ENCODE results near the gene CTDNEP1.

The CTDNEP1 gene

DNA sequence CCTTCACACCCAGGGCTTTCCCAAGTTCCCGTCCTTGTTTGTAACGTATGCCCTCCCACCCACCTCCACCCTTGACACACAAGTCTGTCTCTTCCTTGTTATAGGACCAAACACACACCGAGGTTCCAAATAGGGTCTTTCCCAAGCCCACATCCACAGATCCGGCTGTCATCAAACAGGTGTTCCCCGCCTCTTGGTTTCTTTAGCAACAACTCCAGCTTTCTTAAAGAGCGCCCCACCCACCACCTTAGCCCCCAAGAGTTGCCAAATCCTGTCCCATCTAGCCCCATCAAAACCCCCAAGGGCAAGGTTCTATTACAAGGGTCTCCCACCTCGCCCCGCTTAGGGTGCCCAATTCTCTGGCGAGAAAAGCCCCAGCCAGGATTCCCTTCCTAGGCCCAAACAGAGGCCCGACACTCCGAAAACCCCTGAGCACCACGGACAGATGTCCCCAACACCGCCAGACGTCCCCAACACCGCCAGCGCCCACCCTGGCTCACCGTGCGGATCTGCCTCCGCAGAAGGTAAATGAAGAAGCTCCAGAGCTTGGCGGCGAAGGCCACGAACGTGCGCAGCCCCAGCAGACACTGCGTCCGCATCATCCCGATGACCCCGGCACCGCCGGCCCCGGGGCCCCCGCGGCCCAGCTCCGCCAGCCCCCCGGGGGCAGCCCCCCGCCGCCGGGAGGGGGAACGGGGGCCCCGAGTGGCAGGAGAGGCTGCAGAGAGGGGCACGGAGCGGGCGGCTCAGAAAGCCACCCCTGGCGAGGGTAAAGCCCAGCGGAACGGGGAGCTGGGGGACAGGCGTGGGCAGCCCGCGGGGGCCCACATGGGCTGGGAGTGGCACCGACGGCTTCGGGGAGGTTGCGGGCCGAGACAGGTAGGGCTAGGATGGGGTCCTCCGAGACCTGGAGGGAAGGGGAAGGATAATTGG is 573 bp downstream of the CTDNEP1 start:
- Histone ChIP-seq H3K9me3 (ENCODE audit: insufficient read depth, low read length) (no peaks in the 10 kb centered on the region), H3K4me2 (ENCODE audit: low read length) (peak overlapping the region; percentile 95), H3K4me1 (ENCODE audit: low read length) (peaks cover 16% of the 10 kb centered on the region), H3K27me3 (ENCODE audit: low read depth, low read length) (no peaks in the 10 kb centered on the region), H3K4me3 (ENCODE audit: low read length) (peak overlapping the region; percentile 98), H3K36me3 (replicated peaks; ENCODE audit: low read depth, low read length) (peaks cover 16% of the 10 kb centered on the region), H4K20me1 (ENCODE audit: insufficient read depth, low read length) (peaks cover 8% of the 10 kb centered on the region), H3K27ac (ENCODE audit: low read length) (peak overlapping the region; percentile 94), H2AFZ (ENCODE audit: low read depth, low read length) (no peak overlapping the region), H3K9ac (ENCODE audit: low read length) (peak overlapping the region; percentile 98), H3K79me2 (ENCODE audit: low read length) (peaks cover 67% of the 10 kb centered on the region)
- TF ChIP-seq, protein P1, sequence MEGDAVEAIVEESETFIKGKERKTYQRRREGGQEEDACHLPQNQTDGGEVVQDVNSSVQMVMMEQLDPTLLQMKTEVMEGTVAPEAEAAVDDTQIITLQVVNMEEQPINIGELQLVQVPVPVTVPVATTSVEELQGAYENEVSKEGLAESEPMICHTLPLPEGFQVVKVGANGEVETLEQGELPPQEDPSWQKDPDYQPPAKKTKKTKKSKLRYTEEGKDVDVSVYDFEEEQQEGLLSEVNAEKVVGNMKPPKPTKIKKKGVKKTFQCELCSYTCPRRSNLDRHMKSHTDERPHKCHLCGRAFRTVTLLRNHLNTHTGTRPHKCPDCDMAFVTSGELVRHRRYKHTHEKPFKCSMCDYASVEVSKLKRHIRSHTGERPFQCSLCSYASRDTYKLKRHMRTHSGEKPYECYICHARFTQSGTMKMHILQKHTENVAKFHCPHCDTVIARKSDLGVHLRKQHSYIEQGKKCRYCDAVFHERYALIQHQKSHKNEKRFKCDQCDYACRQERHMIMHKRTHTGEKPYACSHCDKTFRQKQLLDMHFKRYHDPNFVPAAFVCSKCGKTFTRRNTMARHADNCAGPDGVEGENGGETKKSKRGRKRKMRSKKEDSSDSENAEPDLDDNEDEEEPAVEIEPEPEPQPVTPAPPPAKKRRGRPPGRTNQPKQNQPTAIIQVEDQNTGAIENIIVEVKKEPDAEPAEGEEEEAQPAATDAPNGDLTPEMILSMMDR (IDR thresholded peaks at IDR 0.05; ENCODE audit: low read depth, low read length) = no peak
- TF ChIP-seq EZH2phosphoT487 (IDR thresholded peaks at IDR 0.05; ENCODE audit: low read depth) = no peak

DNA sequence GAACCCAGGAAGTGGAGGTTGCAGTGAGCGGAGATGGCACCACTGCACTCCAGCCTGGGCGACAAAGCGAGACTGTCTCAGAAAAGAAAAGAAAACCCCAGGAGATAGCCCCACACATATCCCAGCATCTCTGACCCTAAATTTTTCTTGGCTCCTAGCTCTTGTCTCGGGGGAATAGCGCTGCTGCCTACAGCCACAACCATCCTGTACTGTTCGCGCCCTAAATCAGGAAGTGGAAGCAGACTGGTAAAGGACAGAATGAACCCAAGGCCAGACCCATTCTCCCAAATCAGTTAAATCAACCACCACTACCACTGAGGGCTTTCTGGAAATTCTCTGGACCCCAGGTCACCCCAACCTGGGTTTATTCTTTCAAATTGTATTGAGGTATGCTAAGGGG is 1.7 kb downstream of the CTDNEP1 start:
- peaks cover 16% of the 10 kb centered on the region for H3K4me1 ChIP-seq (ENCODE audit: low read length)
- H3K79me2 ChIP-seq (ENCODE audit: low read length) = peaks cover 69% of the 10 kb centered on the region
- no peak for TF ChIP-seq EZH2phosphoT487 (IDR thresholded peaks at IDR 0.05; ENCODE audit: low read depth)
- TF ChIP-seq, protein P1 (IDR thresholded peaks at IDR 0.05; ENCODE audit: low read depth, low read length) = no peak
- H3K4me2 ChIP-seq (ENCODE audit: low read length) = peak overlapping the region; percentile 95
- H4K20me1 ChIP-seq (ENCODE audit: insufficient read depth, low read length) = peaks cover 8% of the 10 kb centered on the region
- H2AFZ ChIP-seq (ENCODE audit: low read depth, low read length) = no peak overlapping the region
- H3K4me3 ChIP-seq (ENCODE audit: low read length) = peak overlapping the region; percentile 98
- H3K27ac ChIP-seq (ENCODE audit: low read length) = peak overlapping the region; percentile 94
- no peaks in the 10 kb centered on the region for H3K27me3 ChIP-seq (ENCODE audit: low read depth, low read length)
- peaks cover 12% of the 10 kb centered on the region for H3K36me3 ChIP-seq (replicated peaks; ENCODE audit: low read depth, low read length)
- H3K9ac ChIP-seq (ENCODE audit: low read length) = peak overlapping the region; percentile 98
- H3K9me3 ChIP-seq (ENCODE audit: insufficient read depth, low read length) = no peaks in the 10 kb centered on the region

DNA sequence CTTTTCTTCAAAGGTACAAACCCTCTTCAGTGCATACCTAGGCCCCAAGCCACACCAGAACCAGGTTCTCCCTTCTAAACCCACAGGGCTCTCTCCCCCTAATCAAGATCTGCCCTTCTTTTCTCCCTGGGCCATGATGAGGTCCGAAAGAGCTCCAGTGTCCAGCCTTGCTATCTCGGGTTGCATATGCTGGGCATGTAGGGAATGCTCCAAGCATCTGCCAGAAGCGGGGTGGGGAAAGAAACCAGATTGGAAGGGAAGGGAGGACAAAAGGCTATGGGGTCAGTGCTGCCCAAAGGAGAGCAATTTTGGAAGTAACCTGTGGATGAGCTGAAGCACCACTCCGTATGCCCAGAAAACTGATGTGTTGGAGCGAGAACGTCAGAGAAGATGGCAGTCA is 2.3 kb downstream of the CTDNEP1 start:
- H4K20me1 ChIP-seq (ENCODE audit: insufficient read depth, low read length) = peaks cover 8% of the 10 kb centered on the region
- peaks cover 16% of the 10 kb centered on the region for H3K4me1 ChIP-seq (ENCODE audit: low read length)
- H2AFZ ChIP-seq (ENCODE audit: low read depth, low read length) = no peak overlapping the region
- peak overlapping the region; percentile 95 for H3K4me2 ChIP-seq (ENCODE audit: low read length)
- TF ChIP-seq, protein P1 (IDR thresholded peaks at IDR 0.05; ENCODE audit: low read depth, low read length) = no peak
- no peak for TF ChIP-seq EZH2phosphoT487 (IDR thresholded peaks at IDR 0.05; ENCODE audit: low read depth)
- peak overlapping the region; percentile 98 for H3K4me3 ChIP-seq (ENCODE audit: low read length)
- H3K27ac ChIP-seq (ENCODE audit: low read length) = no peak overlapping the region
- no peaks in the 10 kb centered on the region for H3K27me3 ChIP-seq (ENCODE audit: low read depth, low read length)
- H3K36me3 ChIP-seq (replicated peaks; ENCODE audit: low read depth, low read length) = peaks cover 6% of the 10 kb centered on the region
- H3K9ac ChIP-seq (ENCODE audit: low read length) = peak overlapping the region; percentile 98; the same call in 1 of the 2 replicates
- peaks cover 69% of the 10 kb centered on the region for H3K79me2 ChIP-seq (ENCODE audit: low read length)
- no peaks in the 10 kb centered on the region for H3K9me3 ChIP-seq (ENCODE audit: insufficient read depth, low read length)

DNA sequence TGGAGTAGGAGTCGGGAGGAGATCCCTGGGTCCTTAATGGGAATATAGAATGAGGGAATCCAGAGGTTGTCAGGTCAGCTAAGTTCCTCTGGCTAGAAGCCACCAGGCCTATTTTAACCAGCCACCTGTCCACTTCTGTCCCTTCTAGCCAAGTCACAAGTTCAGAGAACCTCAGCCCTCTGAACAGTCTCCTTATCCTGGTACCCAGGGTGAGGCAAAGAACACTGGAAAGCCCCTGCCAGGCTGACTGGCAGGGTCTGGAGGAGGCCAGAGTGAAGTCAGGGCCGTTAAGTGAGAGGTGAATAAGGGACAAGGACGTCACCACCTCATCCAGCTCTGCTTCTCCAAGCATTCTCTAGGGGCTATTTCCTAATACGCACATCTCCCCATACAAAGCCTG is 2.7 kb downstream of the CTDNEP1 start:
- Histone ChIP-seq H3K27me3 (ENCODE audit: low read depth, low read length) (no peaks in the 10 kb centered on the region), H3K27ac (ENCODE audit: low read length) (no peak overlapping the region), H3K79me2 (ENCODE audit: low read length) (peaks cover 69% of the 10 kb centered on the region), H3K4me1 (ENCODE audit: low read length) (peaks cover 16% of the 10 kb centered on the region), H4K20me1 (ENCODE audit: insufficient read depth, low read length) (peaks cover 8% of the 10 kb centered on the region), H3K36me3 (replicated peaks; ENCODE audit: low read depth, low read length) (peaks cover 3% of the 10 kb centered on the region), H3K9ac (ENCODE audit: low read length) (no peak overlapping the region), H3K9me3 (ENCODE audit: insufficient read depth, low read length) (no peaks in the 10 kb centered on the region), H2AFZ (ENCODE audit: low read depth, low read length) (no peak overlapping the region), H3K4me3 (ENCODE audit: low read length) (no peak overlapping the region), H3K4me2 (ENCODE audit: low read length) (peak overlapping the region; percentile 95)
- TF ChIP-seq, protein P1 (IDR thresholded peaks at IDR 0.05; ENCODE audit: low read depth, low read length) = no peak
- TF ChIP-seq EZH2phosphoT487 (IDR thresholded peaks at IDR 0.05; ENCODE audit: low read depth) = no peak

Measured in OCI-LY3 (cell line).